PC-3 (cell line): ENCODE measurements around the gene LTB4R2.

Experiments
- EZH2 ChIP-seq: fragments of 300-600 bp; sonication (generic); IDR thresholded peaks from one replicate; pipeline ENCODE4 v1.6.1; 2017; ENCODE audit warnings: antibody characterized with exemption, mild to moderate bottlenecking, low read length; ENCODE audit not compliant: unreplicated experiment
- TF ChIP-seq, protein P1 (sequence below): fragments of 300-600 bp; sonication (generic); conservative IDR thresholded peaks from 2 replicates; pipeline ENCODE4 v1.5.1; 2017; ENCODE audit warnings: antibody characterized with exemption, low read depth, mild to moderate bottlenecking, low read length

DNA sequence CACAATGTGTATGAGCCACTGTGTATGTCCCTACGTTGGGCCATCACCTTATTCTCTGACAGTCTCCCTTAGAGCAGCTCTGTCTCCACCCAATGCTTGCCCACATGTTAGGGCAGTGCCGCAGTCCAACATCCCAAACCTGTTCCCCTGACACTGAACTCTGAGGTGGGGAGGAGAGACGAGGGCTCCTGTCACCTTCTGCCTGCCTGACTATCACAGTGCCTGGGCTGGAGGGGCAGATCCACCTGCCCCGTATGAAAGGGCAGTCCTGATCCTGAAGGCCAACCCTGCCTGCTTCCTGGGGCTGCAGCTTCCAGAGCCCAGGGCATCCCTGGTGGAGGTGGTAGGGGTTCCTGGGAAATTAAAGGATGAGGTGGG, 49.2 kb upstream of the LTB4R2 start:
- TF ChIP-seq, protein P1, sequence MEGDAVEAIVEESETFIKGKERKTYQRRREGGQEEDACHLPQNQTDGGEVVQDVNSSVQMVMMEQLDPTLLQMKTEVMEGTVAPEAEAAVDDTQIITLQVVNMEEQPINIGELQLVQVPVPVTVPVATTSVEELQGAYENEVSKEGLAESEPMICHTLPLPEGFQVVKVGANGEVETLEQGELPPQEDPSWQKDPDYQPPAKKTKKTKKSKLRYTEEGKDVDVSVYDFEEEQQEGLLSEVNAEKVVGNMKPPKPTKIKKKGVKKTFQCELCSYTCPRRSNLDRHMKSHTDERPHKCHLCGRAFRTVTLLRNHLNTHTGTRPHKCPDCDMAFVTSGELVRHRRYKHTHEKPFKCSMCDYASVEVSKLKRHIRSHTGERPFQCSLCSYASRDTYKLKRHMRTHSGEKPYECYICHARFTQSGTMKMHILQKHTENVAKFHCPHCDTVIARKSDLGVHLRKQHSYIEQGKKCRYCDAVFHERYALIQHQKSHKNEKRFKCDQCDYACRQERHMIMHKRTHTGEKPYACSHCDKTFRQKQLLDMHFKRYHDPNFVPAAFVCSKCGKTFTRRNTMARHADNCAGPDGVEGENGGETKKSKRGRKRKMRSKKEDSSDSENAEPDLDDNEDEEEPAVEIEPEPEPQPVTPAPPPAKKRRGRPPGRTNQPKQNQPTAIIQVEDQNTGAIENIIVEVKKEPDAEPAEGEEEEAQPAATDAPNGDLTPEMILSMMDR: no peak
- TF ChIP-seq EZH2: no peak
